Activated CD4-positive, alpha-beta T cell treated with anti-CD3 and anti-CD28 coated beads, Interleukin-2, amount 50 U/mL, for 16 hours (primary cell): ENCODE results near the gene CMTM5.
A peak's percentile ranks its signal among the peaks of the same experiment; 100 is the strongest.

ENCODE experiments used
- DNase-seq: peaks from one replicate; pipeline ENCODE4 v3.0.0-alpha.2; 2020

The CMTM5 gene

GRCh38 chr14:23358553-23359166 lies 18.2 kb upstream of the CMTM5 start:
- DNase-seq: no peak

GRCh38 chr14:23359167-23359626 lies 17.6 kb upstream of the CMTM5 start:
- no peak for DNase-seq

- DNase-seq: no peak
Measured at GRCh38 chr14:23359722-23360447, 17.0 kb upstream of the CMTM5 start.

- DNase-seq: no peak
Measured at GRCh38 chr14:23360496-23360895, 16.4 kb upstream of the CMTM5 start.

- DNase-seq: peak; percentile 44
Measured at GRCh38 chr14:23361320-23361719, 15.5 kb upstream of the CMTM5 start.

GRCh38 chr14:23361763-23362162 lies 15.1 kb upstream of the CMTM5 start:
- DNase-seq: no peak

- DNase-seq: no peak
Measured at GRCh38 chr14:23362200-23362599, 14.6 kb upstream of the CMTM5 start.

GRCh38 chr14:23364164-23365035 lies 12.4 kb upstream of the CMTM5 start:
- no peak for DNase-seq

- no peak for DNase-seq
Measured at GRCh38 chr14:23365036-23365731, 11.7 kb upstream of the CMTM5 start, which contains the start of gene EFS. Gene EFS, minus strand, starts transcription at chr14:23365172. Its CDS starts 147 bp downstream, at chr14:23365025.

- no peak for DNase-seq
Measured at GRCh38 chr14:23365732-23366425, 11.0 kb upstream of the CMTM5 start.

GRCh38 chr14:23366426-23366921 lies 10.4 kb upstream of the CMTM5 start:
- DNase-seq: no peak

GRCh38 chr14:23370221-23370620 lies 6.6 kb upstream of the CMTM5 start:
- DNase-seq: no peak

GRCh38 chr14:23371865-23372264 lies 5.0 kb upstream of the CMTM5 start:
- no peak for DNase-seq

GRCh38 chr14:23372509-23372908 lies 4.3 kb upstream of the CMTM5 start, which contains the start of gene IL25:
Gene IL25, plus strand, starts transcription at chr14:23372809.
- no peak for DNase-seq

- DNase-seq: no peak
Measured at GRCh38 chr14:23373041-23373440, 3.8 kb upstream of the CMTM5 start.

- DNase-seq: no peak
Measured at GRCh38 chr14:23375527-23376251, 1.2 kb upstream of the CMTM5 start.

- DNase-seq: no peak
Measured at GRCh38 chr14:23377198-23377550, 328 bp downstream of the CMTM5 start.

- no peak for DNase-seq
Measured at GRCh38 chr14:23377573-23378563, 1.0 kb downstream of the CMTM5 start.

GRCh38 chr14:23378612-23379220 lies 1.9 kb downstream of the CMTM5 start:
- no peak for DNase-seq
